HepG2 (cell line): ENCODE measurements around the gene NTMT1.

Experiments used
- EP300 ChIP-seq, 3 experiments: sonication (generic) in 1 of 3; formaldehyde crosslinking in 1 of 3; IDR thresholded peaks; 2 replicates each; pipeline versions ENCODE4 v1.5.1 to v1.6.1; 2011 to 2020; ENCODE audit warnings: low read depth in 2 of 3, low read length in 2 of 3, borderline replicate concordance in 1 of 3, improper control_type of control experiment in 1 of 3, mild to moderate bottlenecking in 1 of 3, missing genetic modification reagents in 1 of 3, moderate library complexity in 1 of 3
- HOXA7 ChIP-seq: sonication (generic); formaldehyde crosslinking; IDR thresholded peaks from 2 replicates; pipeline ENCODE4 v1.8.1; 2022; ENCODE audit warnings: mild to moderate bottlenecking, missing genetic modification reagents, moderate library complexity
- POLR2A ChIP-seq, 2 experiments: IDR thresholded peaks; 2 replicates each; pipeline ENCODE4 v1.6.1; 2011; ENCODE audit warnings: low read depth in 2 of 2, low read length in 2 of 2, mild to moderate bottlenecking in 1 of 2, moderate library complexity in 1 of 2; ENCODE audit not compliant: insufficient read depth in 1 of 2
- POLR2AphosphoS2 ChIP-seq: IDR thresholded peaks from 2 replicates; pipeline ENCODE4 v1.6.1; 2011; ENCODE audit warnings: low read depth, low read length, improper control_type of control experiment
- RELA ChIP-seq: sonication (generic); formaldehyde crosslinking; IDR thresholded peaks from 2 replicates; pipeline ENCODE4 v1.4.0; 2020; ENCODE audit warnings: missing genetic modification reagents
- RFX5 ChIP-seq: IDR thresholded peaks from 2 replicates; pipeline ENCODE4 v1.6.1; 2011; ENCODE audit warnings: low read depth, low read length, improper control_type of control experiment
- SRF ChIP-seq: IDR thresholded peaks from 2 replicates; pipeline ENCODE4 v1.6.1; 2011; ENCODE audit warnings: mild to moderate bottlenecking, low read depth, low read length, moderate library complexity
- TAF1 ChIP-seq: sonication (generic); formaldehyde crosslinking; IDR thresholded peaks from 2 replicates; pipeline ENCODE4 v1.4.0; 2020; ENCODE audit warnings: missing genetic modification reagents
- YY1 ChIP-seq: IDR thresholded peaks from 2 replicates; pipeline ENCODE4 v1.6.1; 2011; ENCODE audit warnings: low read length, low read depth, moderate library complexity, mild to moderate bottlenecking; ENCODE audit not compliant: insufficient read depth, insufficient replicate concordance
- TF ChIP-seq, protein P1 (sequence below): sonication (generic); formaldehyde crosslinking; IDR thresholded peaks from 2 replicates; pipeline ENCODE4 v1.4.0; 2020; ENCODE audit warnings: missing genetic modification reagents
- TF ChIP-seq, protein P2 (sequence below): sonication (generic); formaldehyde crosslinking; IDR thresholded peaks from 2 replicates; pipeline ENCODE4 v1.5.0; 2020; ENCODE audit warnings: mild to moderate bottlenecking, missing genetic modification reagents, moderate library complexity

- no peak for TF ChIP-seq YY1
- no peak for TF ChIP-seq TAF1
- TF ChIP-seq HOXA7 (CRISPR knock-in tag): no peak
- TF ChIP-seq, protein P1, sequence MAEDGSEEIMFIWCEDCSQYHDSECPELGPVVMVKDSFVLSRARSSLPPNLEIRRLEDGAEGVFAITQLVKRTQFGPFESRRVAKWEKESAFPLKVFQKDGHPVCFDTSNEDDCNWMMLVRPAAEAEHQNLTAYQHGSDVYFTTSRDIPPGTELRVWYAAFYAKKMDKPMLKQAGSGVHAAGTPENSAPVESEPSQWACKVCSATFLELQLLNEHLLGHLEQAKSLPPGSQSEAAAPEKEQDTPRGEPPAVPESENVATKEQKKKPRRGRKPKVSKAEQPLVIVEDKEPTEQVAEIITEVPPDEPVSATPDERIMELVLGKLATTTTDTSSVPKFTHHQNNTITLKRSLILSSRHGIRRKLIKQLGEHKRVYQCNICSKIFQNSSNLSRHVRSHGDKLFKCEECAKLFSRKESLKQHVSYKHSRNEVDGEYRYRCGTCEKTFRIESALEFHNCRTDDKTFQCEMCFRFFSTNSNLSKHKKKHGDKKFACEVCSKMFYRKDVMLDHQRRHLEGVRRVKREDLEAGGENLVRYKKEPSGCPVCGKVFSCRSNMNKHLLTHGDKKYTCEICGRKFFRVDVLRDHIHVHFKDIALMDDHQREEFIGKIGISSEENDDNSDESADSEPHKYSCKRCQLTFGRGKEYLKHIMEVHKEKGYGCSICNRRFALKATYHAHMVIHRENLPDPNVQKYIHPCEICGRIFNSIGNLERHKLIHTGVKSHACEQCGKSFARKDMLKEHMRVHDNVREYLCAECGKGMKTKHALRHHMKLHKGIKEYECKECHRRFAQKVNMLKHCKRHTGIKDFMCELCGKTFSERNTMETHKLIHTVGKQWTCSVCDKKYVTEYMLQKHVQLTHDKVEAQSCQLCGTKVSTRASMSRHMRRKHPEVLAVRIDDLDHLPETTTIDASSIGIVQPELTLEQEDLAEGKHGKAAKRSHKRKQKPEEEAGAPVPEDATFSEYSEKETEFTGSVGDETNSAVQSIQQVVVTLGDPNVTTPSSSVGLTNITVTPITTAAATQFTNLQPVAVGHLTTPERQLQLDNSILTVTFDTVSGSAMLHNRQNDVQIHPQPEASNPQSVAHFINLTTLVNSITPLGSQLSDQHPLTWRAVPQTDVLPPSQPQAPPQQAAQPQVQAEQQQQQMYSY (CRISPR knock-in tag): no peak
- TF ChIP-seq RELA (CRISPR knock-in tag): no peak
- no peak for TF ChIP-seq RFX5
- TF ChIP-seq SRF: no peak
- TF ChIP-seq, protein P2, sequence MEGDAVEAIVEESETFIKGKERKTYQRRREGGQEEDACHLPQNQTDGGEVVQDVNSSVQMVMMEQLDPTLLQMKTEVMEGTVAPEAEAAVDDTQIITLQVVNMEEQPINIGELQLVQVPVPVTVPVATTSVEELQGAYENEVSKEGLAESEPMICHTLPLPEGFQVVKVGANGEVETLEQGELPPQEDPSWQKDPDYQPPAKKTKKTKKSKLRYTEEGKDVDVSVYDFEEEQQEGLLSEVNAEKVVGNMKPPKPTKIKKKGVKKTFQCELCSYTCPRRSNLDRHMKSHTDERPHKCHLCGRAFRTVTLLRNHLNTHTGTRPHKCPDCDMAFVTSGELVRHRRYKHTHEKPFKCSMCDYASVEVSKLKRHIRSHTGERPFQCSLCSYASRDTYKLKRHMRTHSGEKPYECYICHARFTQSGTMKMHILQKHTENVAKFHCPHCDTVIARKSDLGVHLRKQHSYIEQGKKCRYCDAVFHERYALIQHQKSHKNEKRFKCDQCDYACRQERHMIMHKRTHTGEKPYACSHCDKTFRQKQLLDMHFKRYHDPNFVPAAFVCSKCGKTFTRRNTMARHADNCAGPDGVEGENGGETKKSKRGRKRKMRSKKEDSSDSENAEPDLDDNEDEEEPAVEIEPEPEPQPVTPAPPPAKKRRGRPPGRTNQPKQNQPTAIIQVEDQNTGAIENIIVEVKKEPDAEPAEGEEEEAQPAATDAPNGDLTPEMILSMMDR (CRISPR knock-in tag): no peak
- TF ChIP-seq EP300 (IDR thresholded peaks at IDR 0.05; ENCODE audit: low read depth in 2 of 2, low read length in 2 of 2): no peak
- no peak for TF ChIP-seq EP300 (CRISPR knock-in tag; IDR thresholded peaks at IDR 0.05; ENCODE audit: borderline replicate concordance)
- no peak for TF ChIP-seq POLR2A (IDR thresholded peaks at IDR 0.05; ENCODE audit: insufficient read depth in 1 of 2, low read depth in 2 of 2, low read length in 2 of 2)
- TF ChIP-seq POLR2AphosphoS2: no peak
These were observed 35.5 kb upstream of the NTMT1 start for GRCh38 chr9:129590466-129590865.
